KG1 (cell line): ENCODE results near the gene AQP5.

Source experiments
- DNase-seq: peaks from one replicate; lab custom pipeline; 2025; lab: John Stamatoyannopoulos, UW

Gene AQP5

GRCh38 chr12:49964849-49965624 lies 3.4 kb downstream of the AQP5 start:
- no peak for DNase-seq

- no peak for DNase-seq
Measured at GRCh38 chr12:49965836-49966235, 4.2 kb downstream of the AQP5 start.

GRCh38 chr12:49966511-49967041 lies 4.9 kb downstream of the AQP5 start:
- no peak for DNase-seq

GRCh38 chr12:49967042-49967776 lies 5.5 kb downstream of the AQP5 start:
- peak; percentile 58 for DNase-seq

- no peak for DNase-seq
Measured at GRCh38 chr12:49967777-49968250, 6.1 kb downstream of the AQP5 start.

GRCh38 chr12:49968471-49968870 lies 6.8 kb downstream of the AQP5 start:
- DNase-seq: no peak

- DNase-seq: no peak
Measured at GRCh38 chr12:49969027-49969426, 7.4 kb downstream of the AQP5 start.

GRCh38 chr12:49969651-49970429 lies 8.2 kb downstream of the AQP5 start:
- DNase-seq: no peak

- no peak for DNase-seq
Measured at GRCh38 chr12:49970658-49971057, 9.0 kb downstream of the AQP5 start.

- DNase-seq: no peak
Measured at GRCh38 chr12:49971141-49971540, 9.5 kb downstream of the AQP5 start.

- DNase-seq: no peak
Measured at GRCh38 chr12:49972129-49972528, 10.5 kb downstream of the AQP5 start.

GRCh38 chr12:49972641-49973360 lies 11.1 kb downstream of the AQP5 start, which contains the start of gene AQP6:
TSS of gene AQP6 (plus strand) at chr12:49972947. CDS start at chr12:49973174, 227 bp downstream.
- no peak for DNase-seq

GRCh38 chr12:49973361-49973830 lies 11.7 kb downstream of the AQP5 start:
- no peak for DNase-seq

GRCh38 chr12:49974231-49974675 lies 12.6 kb downstream of the AQP5 start:
- DNase-seq: no peak

- DNase-seq: no peak
Measured at GRCh38 chr12:49974677-49975317, 13.1 kb downstream of the AQP5 start.

- no peak for DNase-seq
Measured at GRCh38 chr12:49975318-49975761, 13.7 kb downstream of the AQP5 start.

GRCh38 chr12:49976557-49976956 lies 14.9 kb downstream of the AQP5 start:
- no peak for DNase-seq

- no peak for DNase-seq
Measured at GRCh38 chr12:49978125-49978524, 16.5 kb downstream of the AQP5 start.

GRCh38 chr12:49979016-49979586 lies 17.4 kb downstream of the AQP5 start:
- no peak for DNase-seq

- DNase-seq: no peak
Measured at GRCh38 chr12:49979791-49980190, 18.1 kb downstream of the AQP5 start.
